GM12865 (cell line): ENCODE results near the gene LACTBL1.

Experiments
- DNase-seq: peaks from one replicate; pipeline ENCODE4 v3.0.0; 2010; ENCODE audit warnings: low read depth
- H3K4me3 ChIP-seq: 2 replicates; pipeline ENCODE4 v1.5.1; 2011; ENCODE audit warnings: mild to moderate bottlenecking, low read depth, low read length, control low read depth
- CTCF ChIP-seq: IDR thresholded peaks from 2 replicates; pipeline ENCODE4 v1.5.1; 2011; ENCODE audit warnings: low read length, control low read depth, low read depth, inconsistent platforms; ENCODE audit not compliant: insufficient read depth; ENCODE audit errors: missing control alignments

Gene LACTBL1

GRCh38 chr1:22972760-22973159, at the start of gene LACTBL1:
LACTBL1 (minus strand) TSS chr1:22972866; CDS start chr1:22972316, 550 bp downstream.
- H3K4me3 ChIP-seq, result no peak within 1 kb of the TSS
- TF ChIP-seq CTCF, result no peak
- no peak for DNase-seq

- no peak overlapping the region for H3K4me3 ChIP-seq
- DNase-seq, result no peak
- TF ChIP-seq CTCF, result no peak
Measured at GRCh38 chr1:23021834-23022233, 49.2 kb upstream of the LACTBL1 start.

GRCh38 chr1:23020706-23021405, 48.2 kb upstream of the LACTBL1 start:
- no peak for TF ChIP-seq CTCF
- DNase-seq, result no peak
- peak overlapping the region; percentile 88 for H3K4me3 ChIP-seq

- H3K4me3 ChIP-seq, result peak overlapping the region; percentile 88
- no peak for TF ChIP-seq CTCF
- DNase-seq, result peak; percentile 56
Measured at GRCh38 chr1:23019863-23020625, 47.4 kb upstream of the LACTBL1 start.

- peak; percentile 24 for TF ChIP-seq CTCF
- DNase-seq, result peak; percentile 99
- H3K4me3 ChIP-seq, result peak within 1 kb of the TSS; percentile 88
Measured at GRCh38 chr1:23019094-23019862, 46.6 kb upstream of the LACTBL1 start, which contains the start of gene KDM1A. KDM1A (plus strand) TSS chr1:23019468; CDS start chr1:23019597, 129 bp downstream.

- peak overlapping the region; percentile 60 for H3K4me3 ChIP-seq
- no peak for TF ChIP-seq CTCF
- no peak for DNase-seq
Measured at GRCh38 chr1:23018661-23019093, 46.0 kb upstream of the LACTBL1 start.
